WTC11 (cell line): ENCODE measurements around the gene KCNB1. TPM values are rescaled to one million over a fixed set of nuclear protein-coding genes. Genes with fewer than 3 reads are reported as not detected.

Source experiments
- ATAC-seq: fragments of 200-7000 bp; cut with Tn5 transposase; 2 replicates; pipeline ENCODE4 v1.10.0; 2021; ENCODE audit warnings: mild to moderate bottlenecking, moderate library complexity
- CTCF ChIA-PET: fragments of 300-600 bp; sonication (Branson Sonifier 250); formaldehyde crosslinking; loops from one replicate; lab custom pipeline; 2021; ENCODE audit warnings: antibody characterized with exemption; lab: Charles Lee
- POLR2A ChIA-PET: fragments of 350-600 bp; sonication (Branson Sonifier 250); formaldehyde crosslinking; loops from one replicate; lab custom pipeline; 2021; ENCODE audit warnings: antibody characterized with exemption; lab: Charles Lee
- DNase-seq: peaks from one replicate; pipeline ENCODE4 v3.0.0; 2021; ENCODE audit warnings: low spot score
- H3K27ac Mint-ChIP-seq: 2 replicates; pipeline ENCODE4 v1.8.0; 2021; ENCODE audit warnings: mixed read lengths
- H3K27me3 Mint-ChIP-seq: 2 replicates; pipeline ENCODE4 v1.8.0; 2021; ENCODE audit warnings: low read depth, mild to moderate bottlenecking, moderate library complexity, mixed read lengths
- H3K36me3 Mint-ChIP-seq: 2 replicates; pipeline ENCODE4 v1.8.0; 2021; ENCODE audit warnings: mixed read lengths
- H3K4me1 Mint-ChIP-seq: 2 replicates; pipeline ENCODE4 v1.8.0; 2022; ENCODE audit warnings: mixed read lengths
- H3K4me3 Mint-ChIP-seq: 2 replicates; pipeline ENCODE4 v1.8.0; 2021; ENCODE audit warnings: mild to moderate bottlenecking, moderate library complexity, mixed read lengths
- H3K9me3 Mint-ChIP-seq: 2 replicates; pipeline ENCODE4 v1.8.0; 2021; ENCODE audit warnings: mixed read lengths
- CBFB ChIP-seq: sonication (generic); formaldehyde crosslinking; IDR thresholded peaks from 2 replicates; pipeline ENCODE4 v1.8.1; 2022; ENCODE audit warnings: mild to moderate bottlenecking, low read depth, missing genetic modification reagents
- CREB1 ChIP-seq: sonication (generic); formaldehyde crosslinking; IDR thresholded peaks from 2 replicates; pipeline ENCODE4 v1.8.0; 2023; ENCODE audit warnings: mild to moderate bottlenecking, missing genetic modification reagents
- EMX1 ChIP-seq: fragments of 250-450 bp; sonication (Bioruptor Pico); IDR thresholded peaks from 2 replicates; pipeline ENCODE4 v1.8.0; 2021; ENCODE audit warnings: mild to moderate bottlenecking
- ESRRA ChIP-seq: sonication (generic); formaldehyde crosslinking; IDR thresholded peaks from 2 replicates; pipeline ENCODE4 v1.8.1; 2022; ENCODE audit warnings: mild to moderate bottlenecking, missing genetic modification reagents, borderline replicate concordance
- ETV6 ChIP-seq: sonication (generic); formaldehyde crosslinking; IDR thresholded peaks from 2 replicates; pipeline ENCODE4 v1.8.1; 2022; ENCODE audit warnings: mild to moderate bottlenecking, missing genetic modification reagents
- FOXP1 ChIP-seq: sonication (generic); formaldehyde crosslinking; IDR thresholded peaks from 2 replicates; pipeline ENCODE4 v1.8.0; 2022; ENCODE audit warnings: missing genetic modification reagents, mild to moderate bottlenecking, moderate library complexity, borderline replicate concordance
- IRF2 ChIP-seq: sonication (generic); formaldehyde crosslinking; IDR thresholded peaks from 2 replicates; pipeline ENCODE4 v1.8.0; 2022; ENCODE audit warnings: low read depth, missing genetic modification reagents, borderline replicate concordance
- NFATC4 ChIP-seq: fragments of 250-450 bp; sonication (Bioruptor Pico); IDR thresholded peaks from 2 replicates; pipeline ENCODE4 v1.9.0; 2021; ENCODE audit warnings: mild to moderate bottlenecking
- NFE2L1 ChIP-seq: sonication (generic); formaldehyde crosslinking; IDR thresholded peaks from 2 replicates; pipeline ENCODE4 v1.8.1; 2023; ENCODE audit warnings: missing genetic modification reagents
- NR2C2 ChIP-seq: sonication (generic); formaldehyde crosslinking; IDR thresholded peaks from 2 replicates; pipeline ENCODE4 v1.8.0; 2022; ENCODE audit warnings: mild to moderate bottlenecking, missing genetic modification reagents
- TEAD1 ChIP-seq: sonication (generic); formaldehyde crosslinking; IDR thresholded peaks from 2 replicates; pipeline ENCODE4 v1.8.0; 2022; ENCODE audit warnings: mild to moderate bottlenecking, missing genetic modification reagents
- ZNF416 ChIP-seq: fragments of 250-450 bp; sonication (Bioruptor Pico); IDR thresholded peaks from 2 replicates; pipeline ENCODE4 v1.9.0; 2021; ENCODE audit warnings: mild to moderate bottlenecking, inconsistent platforms
- total RNA-seq: library from RNA; stranded (reverse); gene quantifications from 3 replicates; pipeline ENCODE4 v1.2.3, GENCODE V29; 2021
- TF ChIP-seq, protein P1 (sequence below): fragments of 250-450 bp; sonication (Bioruptor Pico); IDR thresholded peaks from 2 replicates; pipeline ENCODE4 v1.9.0; 2021; ENCODE audit warnings: moderate library complexity, mild to moderate bottlenecking, inconsistent platforms, borderline replicate concordance
- TF ChIP-seq, protein P2 (sequence below): sonication (generic); formaldehyde crosslinking; IDR thresholded peaks from 2 replicates; pipeline ENCODE4 v1.8.1; 2023; ENCODE audit warnings: mild to moderate bottlenecking, moderate library complexity, missing genetic modification reagents
- TF ChIP-seq, protein P3 (sequence below): sonication (generic); formaldehyde crosslinking; IDR thresholded peaks from 2 replicates; pipeline ENCODE4 v1.8.1; 2022; ENCODE audit warnings: missing genetic modification reagents, borderline replicate concordance
- TF ChIP-seq, protein P4 (sequence below): sonication (generic); formaldehyde crosslinking; conservative IDR thresholded peaks from 2 replicates; pipeline ENCODE4 v1.8.1; 2022; ENCODE audit warnings: mild to moderate bottlenecking, missing genetic modification reagents
- TF ChIP-seq, protein P5 (sequence below): sonication (generic); formaldehyde crosslinking; IDR thresholded peaks from 2 replicates; pipeline ENCODE4 v1.8.0; 2022; ENCODE audit warnings: mild to moderate bottlenecking, missing genetic modification reagents
- TF ChIP-seq, protein P6 (sequence below): sonication (generic); formaldehyde crosslinking; IDR thresholded peaks from 2 replicates; pipeline ENCODE4 v1.8.1; 2022; ENCODE audit warnings: mild to moderate bottlenecking, missing genetic modification reagents, moderate library complexity, borderline replicate concordance
- TF ChIP-seq, protein P7 (sequence below): sonication (generic); formaldehyde crosslinking; conservative IDR thresholded peaks from 2 replicates; pipeline ENCODE4 v1.8.1; 2023; ENCODE audit warnings: mild to moderate bottlenecking, low read depth, missing genetic modification reagents, moderate library complexity

Gene KCNB1
- total RNA-seq, 1 experiment from 2014 or later: 1.1 TPM

DNA sequence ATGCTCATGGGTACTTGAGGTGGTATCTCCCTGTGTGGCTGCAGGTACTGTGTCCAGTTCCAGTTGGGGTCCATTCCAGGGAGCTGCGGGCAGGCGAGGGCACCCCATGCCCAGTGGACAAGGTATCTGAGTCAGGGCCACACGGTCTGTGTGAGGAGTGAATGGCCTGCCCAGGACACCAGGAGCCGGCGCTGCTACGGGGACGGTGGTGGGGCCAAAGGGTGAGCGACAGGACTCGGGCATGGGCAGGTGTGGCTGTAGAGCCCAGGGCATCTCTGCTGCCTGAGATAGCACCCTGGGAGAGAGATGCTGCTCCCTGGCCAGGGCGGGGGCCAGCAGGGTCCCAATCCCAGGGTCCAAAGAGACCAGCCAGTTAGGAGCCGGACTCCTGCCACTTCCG is 147.0 kb downstream of the KCNB1 start (continued):
- no peak for TF ChIP-seq NR2C2
- TF ChIP-seq NFE2L1 (CRISPR knock-in tag): no peak

DNA sequence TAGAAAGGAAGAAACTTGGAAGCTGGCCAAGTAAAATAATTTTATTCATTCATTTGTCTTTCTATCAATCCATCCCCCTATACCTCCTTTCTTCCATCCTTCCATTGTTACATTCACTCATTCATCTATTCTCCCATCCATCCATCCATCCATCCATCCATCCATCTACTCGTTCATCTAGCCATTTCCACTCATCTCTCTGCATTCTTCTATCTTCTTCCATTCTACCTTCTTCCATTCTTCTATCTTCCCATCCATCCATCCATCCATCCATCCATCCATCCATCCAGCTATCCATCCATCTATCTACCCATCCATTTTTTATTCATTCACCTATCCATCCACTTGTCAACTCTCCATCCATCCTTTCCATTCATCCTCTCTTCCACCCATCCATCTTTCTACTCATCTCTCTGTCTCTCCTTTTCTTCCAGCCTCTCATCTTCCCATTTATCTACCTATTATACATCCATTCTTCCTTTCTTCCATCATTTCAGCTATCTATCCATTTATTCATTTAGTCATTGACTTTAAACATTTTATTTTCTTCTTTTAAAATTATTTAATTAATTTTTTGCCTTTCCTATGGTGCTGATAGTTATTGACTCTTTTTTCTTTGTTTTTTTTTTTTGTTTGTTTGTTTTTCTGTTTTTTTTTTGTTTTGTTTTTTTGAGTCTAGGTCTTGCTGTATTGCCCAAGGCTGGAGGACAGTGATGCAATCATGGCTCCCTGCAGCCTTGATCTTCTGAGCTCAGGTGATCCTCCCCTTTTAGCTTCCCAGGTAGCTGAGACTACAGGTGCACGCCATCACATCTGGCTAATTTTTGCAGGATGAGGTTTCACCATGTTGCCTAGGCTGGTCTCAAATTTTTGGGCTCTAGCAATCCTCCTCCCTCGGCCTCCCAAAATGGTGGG is 151.5 kb downstream of the KCNB1 start:
- POLR2A ChIA-PET: no interaction called here
- peaks cover 4% of the 10 kb centered on the region for H3K4me1 Mint-ChIP-seq

DNA sequence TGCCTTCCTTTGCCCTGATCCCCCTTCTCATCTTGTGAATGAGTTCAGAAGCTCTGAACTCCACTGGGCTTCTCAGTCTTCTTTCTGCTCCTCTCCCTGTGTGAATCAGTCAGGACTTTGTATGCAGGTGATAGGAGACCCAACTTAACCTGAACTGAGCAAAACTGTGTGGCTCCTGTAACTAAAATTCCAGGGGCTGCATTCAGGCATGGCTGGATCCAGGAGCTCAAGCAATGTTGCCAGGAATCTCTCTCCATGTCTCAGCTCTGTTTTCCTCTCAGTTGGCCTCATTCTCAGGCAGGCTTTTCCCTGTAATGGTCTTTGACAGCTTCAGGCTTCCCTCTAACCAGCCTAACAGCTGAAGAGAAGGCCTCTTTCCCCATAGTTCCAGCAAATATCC is 153.7 kb downstream of the KCNB1 start:
- H3K27ac Mint-ChIP-seq: no peak overlapping the region
- H3K4me3 Mint-ChIP-seq: no peak overlapping the region
- peaks cover 8% of the 10 kb centered on the region; the same call in 1 of the 2 replicates for H3K27me3 Mint-ChIP-seq
- POLR2A ChIA-PET: no interaction called here
- H3K9me3 Mint-ChIP-seq: no peaks in the 10 kb centered on the region
- DNase-seq: no peak
- TF ChIP-seq ETV6 (no peak), CBFB (CRISPR knock-in tag) (no peak), CREB1 (CRISPR knock-in tag) (no peak), IRF2 (CRISPR knock-in tag) (no peak), FOXP1 (CRISPR knock-in tag) (no peak)
- TF ChIP-seq, protein P1, sequence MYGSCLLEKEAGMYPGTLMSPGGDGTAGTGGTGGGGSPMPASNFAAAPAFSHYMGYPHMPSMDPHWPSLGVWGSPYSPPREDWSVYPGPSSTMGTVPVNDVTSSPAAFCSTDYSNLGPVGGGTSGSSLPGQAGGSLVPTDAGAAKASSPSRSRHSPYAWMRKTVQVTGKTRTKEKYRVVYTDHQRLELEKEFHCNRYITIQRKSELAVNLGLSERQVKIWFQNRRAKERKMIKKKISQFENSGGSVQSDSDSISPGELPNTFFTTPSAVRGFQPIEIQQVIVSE (CRISPR knock-in tag): no peak
- TF ChIP-seq, protein P2, sequence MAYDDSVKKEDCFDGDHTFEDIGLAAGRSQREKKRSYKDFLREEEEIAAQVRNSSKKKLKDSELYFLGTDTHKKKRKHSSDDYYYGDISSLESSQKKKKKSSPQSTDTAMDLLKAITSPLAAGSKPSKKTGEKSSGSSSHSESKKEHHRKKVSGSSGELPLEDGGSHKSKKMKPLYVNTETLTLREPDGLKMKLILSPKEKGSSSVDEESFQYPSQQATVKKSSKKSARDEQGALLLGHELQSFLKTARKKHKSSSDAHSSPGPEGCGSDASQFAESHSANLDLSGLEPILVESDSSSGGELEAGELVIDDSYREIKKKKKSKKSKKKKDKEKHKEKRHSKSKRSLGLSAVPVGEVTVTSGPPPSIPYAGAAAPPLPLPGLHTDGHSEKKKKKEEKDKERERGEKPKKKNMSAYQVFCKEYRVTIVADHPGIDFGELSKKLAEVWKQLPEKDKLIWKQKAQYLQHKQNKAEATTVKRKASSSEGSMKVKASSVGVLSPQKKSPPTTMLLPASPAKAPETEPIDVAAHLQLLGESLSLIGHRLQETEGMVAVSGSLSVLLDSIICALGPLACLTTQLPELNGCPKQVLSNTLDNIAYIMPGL (CRISPR knock-in tag): no peak
- TF ChIP-seq, protein P3, sequence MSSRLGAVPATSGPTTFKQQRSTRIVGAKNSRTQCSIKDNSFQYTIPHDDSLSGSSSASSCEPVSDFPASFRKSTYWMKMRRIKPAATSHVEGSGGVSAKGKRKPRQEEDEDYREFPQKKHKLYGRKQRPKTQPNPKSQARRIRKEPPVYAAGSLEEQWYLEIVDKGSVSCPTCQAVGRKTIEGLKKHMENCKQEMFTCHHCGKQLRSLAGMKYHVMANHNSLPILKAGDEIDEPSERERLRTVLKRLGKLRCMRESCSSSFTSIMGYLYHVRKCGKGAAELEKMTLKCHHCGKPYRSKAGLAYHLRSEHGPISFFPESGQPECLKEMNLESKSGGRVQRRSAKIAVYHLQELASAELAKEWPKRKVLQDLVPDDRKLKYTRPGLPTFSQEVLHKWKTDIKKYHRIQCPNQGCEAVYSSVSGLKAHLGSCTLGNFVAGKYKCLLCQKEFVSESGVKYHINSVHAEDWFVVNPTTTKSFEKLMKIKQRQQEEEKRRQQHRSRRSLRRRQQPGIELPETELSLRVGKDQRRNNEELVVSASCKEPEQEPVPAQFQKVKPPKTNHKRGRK: no peak
- TF ChIP-seq, protein P4, sequence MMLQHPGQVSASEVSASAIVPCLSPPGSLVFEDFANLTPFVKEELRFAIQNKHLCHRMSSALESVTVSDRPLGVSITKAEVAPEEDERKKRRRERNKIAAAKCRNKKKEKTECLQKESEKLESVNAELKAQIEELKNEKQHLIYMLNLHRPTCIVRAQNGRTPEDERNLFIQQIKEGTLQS: no peak
- TF ChIP-seq, protein P5, sequence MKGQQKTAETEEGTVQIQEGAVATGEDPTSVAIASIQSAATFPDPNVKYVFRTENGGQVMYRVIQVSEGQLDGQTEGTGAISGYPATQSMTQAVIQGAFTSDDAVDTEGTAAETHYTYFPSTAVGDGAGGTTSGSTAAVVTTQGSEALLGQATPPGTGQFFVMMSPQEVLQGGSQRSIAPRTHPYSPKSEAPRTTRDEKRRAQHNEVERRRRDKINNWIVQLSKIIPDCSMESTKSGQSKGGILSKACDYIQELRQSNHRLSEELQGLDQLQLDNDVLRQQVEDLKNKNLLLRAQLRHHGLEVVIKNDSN: no peak
- TF ChIP-seq, all 79 proteins: peak for 0
- H3K4me1 Mint-ChIP-seq: peaks cover 14% of the 10 kb centered on the region
- H3K36me3 Mint-ChIP-seq: no peaks in the 10 kb centered on the region
- CTCF ChIA-PET: interaction anchor here (1.0 to 4.1 kb wide), 4 partner anchors 8 to 213 kb away, joined by 3 to 20 read pairs (median 5); no protein-coding TSS in a partner anchor
- ATAC-seq: no peak

More for the DNA sequence above, 151.5 kb downstream of the KCNB1 start:
- H3K4me3 Mint-ChIP-seq: no peak overlapping the region
- CTCF ChIA-PET: interaction anchor here (0.7 to 4.1 kb wide), 4 partner anchors 10 to 211 kb away, joined by 4 to 20 read pairs (median 11); no protein-coding TSS in a partner anchor
- H3K27ac Mint-ChIP-seq: no peak overlapping the region
- no peaks in the 10 kb centered on the region for H3K9me3 Mint-ChIP-seq
- no peak for ATAC-seq
- TF ChIP-seq TEAD1 (CRISPR knock-in tag) (no peak), EMX1 (CRISPR knock-in tag) (no peak), ZNF416 (CRISPR knock-in tag) (no peak), NFATC4 (no peak), ESRRA (CRISPR knock-in tag) (no peak)
- TF ChIP-seq, protein P6, sequence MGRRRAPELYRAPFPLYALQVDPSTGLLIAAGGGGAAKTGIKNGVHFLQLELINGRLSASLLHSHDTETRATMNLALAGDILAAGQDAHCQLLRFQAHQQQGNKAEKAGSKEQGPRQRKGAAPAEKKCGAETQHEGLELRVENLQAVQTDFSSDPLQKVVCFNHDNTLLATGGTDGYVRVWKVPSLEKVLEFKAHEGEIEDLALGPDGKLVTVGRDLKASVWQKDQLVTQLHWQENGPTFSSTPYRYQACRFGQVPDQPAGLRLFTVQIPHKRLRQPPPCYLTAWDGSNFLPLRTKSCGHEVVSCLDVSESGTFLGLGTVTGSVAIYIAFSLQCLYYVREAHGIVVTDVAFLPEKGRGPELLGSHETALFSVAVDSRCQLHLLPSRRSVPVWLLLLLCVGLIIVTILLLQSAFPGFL (CRISPR knock-in tag): no peak
- TF ChIP-seq, protein P7, sequence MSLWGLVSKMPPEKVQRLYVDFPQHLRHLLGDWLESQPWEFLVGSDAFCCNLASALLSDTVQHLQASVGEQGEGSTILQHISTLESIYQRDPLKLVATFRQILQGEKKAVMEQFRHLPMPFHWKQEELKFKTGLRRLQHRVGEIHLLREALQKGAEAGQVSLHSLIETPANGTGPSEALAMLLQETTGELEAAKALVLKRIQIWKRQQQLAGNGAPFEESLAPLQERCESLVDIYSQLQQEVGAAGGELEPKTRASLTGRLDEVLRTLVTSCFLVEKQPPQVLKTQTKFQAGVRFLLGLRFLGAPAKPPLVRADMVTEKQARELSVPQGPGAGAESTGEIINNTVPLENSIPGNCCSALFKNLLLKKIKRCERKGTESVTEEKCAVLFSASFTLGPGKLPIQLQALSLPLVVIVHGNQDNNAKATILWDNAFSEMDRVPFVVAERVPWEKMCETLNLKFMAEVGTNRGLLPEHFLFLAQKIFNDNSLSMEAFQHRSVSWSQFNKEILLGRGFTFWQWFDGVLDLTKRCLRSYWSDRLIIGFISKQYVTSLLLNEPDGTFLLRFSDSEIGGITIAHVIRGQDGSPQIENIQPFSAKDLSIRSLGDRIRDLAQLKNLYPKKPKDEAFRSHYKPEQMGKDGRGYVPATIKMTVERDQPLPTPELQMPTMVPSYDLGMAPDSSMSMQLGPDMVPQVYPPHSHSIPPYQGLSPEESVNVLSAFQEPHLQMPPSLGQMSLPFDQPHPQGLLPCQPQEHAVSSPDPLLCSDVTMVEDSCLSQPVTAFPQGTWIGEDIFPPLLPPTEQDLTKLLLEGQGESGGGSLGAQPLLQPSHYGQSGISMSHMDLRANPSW (CRISPR knock-in tag): no peak
- TF ChIP-seq, all 79 proteins: peak for 0
- Mint-ChIP-seq H3K27me3 (peaks cover 8% of the 10 kb centered on the region; the same call in 1 of the 2 replicates), H3K36me3 (no peaks in the 10 kb centered on the region)
- DNase-seq: no peak
